Esophagus mucosa (tissue), 1 donor: Measurements from ENCODE around the gene DDT. TPM values are rescaled to one million over a fixed set of nuclear protein-coding genes. Genes with fewer than 3 reads are reported as not detected.
"Not testable (repeated sequence)": the region's sequence is repeated elsewhere in the genome, so short reads cannot be mapped to it uniquely, and the experiment has no call there.

Experiments used
- ATAC-seq: fragments of 200-7000 bp; cut with Tn5 transposase; one replicate; pipeline ENCODE4 v1.9.1; 2020
- total RNA-seq: library from RNA; stranded (reverse); gene quantifications from one replicate; pipeline ENCODE4 v1.2.4, GENCODE V29; 2023
- donor health status: DM: yes; HTN: yes; CAD: no.

Gene DDT
- total RNA-seq, 1 donor from 2014 or later = 165 TPM

- ATAC-seq = not testable (repeated sequence)
Observed at GRCh38 chr22:23952794-23953405, 21.3 kb downstream of the DDT start.

- ATAC-seq = peak; percentile 7
Observed at GRCh38 chr22:23951383-23951782, 22.9 kb downstream of the DDT start.

- not testable (repeated sequence) for ATAC-seq
Observed at GRCh38 chr22:23949764-23950163, 24.5 kb downstream of the DDT start.

GRCh38 chr22:23947391-23947790 lies 26.9 kb downstream of the DDT start:
- not testable (repeated sequence) for ATAC-seq

GRCh38 chr22:23940166-23940565 lies 34.1 kb downstream of the DDT start:
- peak; percentile 88 for ATAC-seq

- ATAC-seq = no peak
Observed at GRCh38 chr22:23939017-23939357, 35.3 kb downstream of the DDT start.

- ATAC-seq = peak; percentile 51
Observed at GRCh38 chr22:23938328-23939016, 35.8 kb downstream of the DDT start.

GRCh38 chr22:23926561-23926960 lies 47.7 kb downstream of the DDT start:
- ATAC-seq = no peak

- ATAC-seq = no peak
Observed at GRCh38 chr22:23925020-23925606, 49.1 kb downstream of the DDT start.

GRCh38 chr22:23922921-23923320 lies 51.3 kb downstream of the DDT start:
- ATAC-seq = no peak

- not testable (repeated sequence) for ATAC-seq
Observed at GRCh38 chr22:23921586-23922201, 52.5 kb downstream of the DDT start.

Other genes starting within 250 kb of the DDT start
- 1.4 TPM for gene ZNF70, start 223.3 kb downstream of the DDT start, total RNA-seq
- 0.84 TPM for gene VPREB3, start 220.0 kb downstream of the DDT start, total RNA-seq
- not detected for gene C22orf15, start 211.5 kb downstream of the DDT start, total RNA-seq
- 124 TPM for gene CHCHD10, start 206.5 kb downstream of the DDT start, total RNA-seq
- 1.7 TPM for gene MMP11, start 201.6 kb downstream of the DDT start, total RNA-seq
- 60.3 TPM for gene SMARCB1, start 187.5 kb downstream of the DDT start, total RNA-seq
- 1.5 TPM for gene DERL3, start 135.4 kb downstream of the DDT start, total RNA-seq
- 1.2 TPM for gene SLC2A11, start 116.6 kb downstream of the DDT start, total RNA-seq
- gene MIF, start 80.1 kb downstream of the DDT start, total RNA-seq = 956 TPM
- gene GSTT2B, start 13.2 kb downstream of the DDT start, total RNA-seq = 6.5 TPM
- 1.7 TPM for gene DDTL, start 7.6 kb downstream of the DDT start, total RNA-seq
- 1.1 TPM for gene GSTT2, start 5.7 kb upstream of the DDT start, total RNA-seq
- not detected for gene GSTT4, start 31.0 kb upstream of the DDT start, total RNA-seq
- gene CABIN1, start 36.9 kb upstream of the DDT start, total RNA-seq = 25.3 TPM
- gene SUSD2, start 207.0 kb upstream of the DDT start, total RNA-seq = 1.4 TPM